Colonic mucosa (tissue), 4 donors: ENCODE measurements around the gene TMEM244. TPM values are rescaled to one million over a fixed set of nuclear protein-coding genes. Genes with fewer than 3 reads are reported as not detected.

Source experiments
- DNase-seq: peaks from one replicate; pipeline ENCODE4 v3.0.0-alpha.2; 2020
- H3K27ac ChIP-seq: fragments of 200-600 bp; one replicate; pipeline ENCODE4 v1.8.0; 2021
- H3K27me3 ChIP-seq: fragments of 200-600 bp; one replicate; pipeline ENCODE4 v1.8.0; 2021
- H3K36me3 ChIP-seq: fragments of 200-600 bp; one replicate; pipeline ENCODE4 v1.8.0; 2021
- H3K4me1 ChIP-seq: fragments of 200-600 bp; one replicate; pipeline ENCODE4 v1.8.0; 2021; ENCODE audit warnings: mild to moderate bottlenecking
- H3K4me3 ChIP-seq: fragments of 200-600 bp; one replicate; pipeline ENCODE4 v1.8.0; 2021
- H3K9ac ChIP-seq, 2 donors: one replicate each; pipeline ENCODE4 v1.7.0; 2013; ENCODE audit warnings: control low read depth in 2 of 2, low read depth in 2 of 2, low read length in 2 of 2
- H3K9me3 ChIP-seq: fragments of 200-600 bp; one replicate; pipeline ENCODE4 v1.8.0; 2021
- CTCF ChIP-seq: fragments of 200-600 bp; IDR thresholded peaks from one replicate; pipeline ENCODE4 v1.8.0; 2022; ENCODE audit warnings: antibody characterized with exemption, mild to moderate bottlenecking
- intact Hi-C: fragments of 100-400 bp; cut with DNase I; formaldehyde crosslinking; loops from one replicate; pipeline ENCODE4 v1.14.1; 2022
- total RNA-seq, 2 donors: library from RNA; stranded (reverse); fragmentation: NEBNext Ultra II Directional in 1 of 2; extraction: Animal tissue kit (Norgen Biotek cat#: 25700) in 1 of 2; gene quantifications; one replicate each; pipeline ENCODE4 v1.2.1, GENCODE V29; 2021
- donor health status: healthy.
- donor health status: DM: no; HTN: no; CAD: no.
- donor health status: DM: no; HTN: no; CAD: no.

TMEM244 gene
- total RNA-seq, 2 donors from 2014 or later, result not detected

GRCh38 chr6:129890701-129891100, 29.6 kb upstream of the TMEM244 start:
- H3K4me3 ChIP-seq, result no peak overlapping the region
- no peaks in the 10 kb centered on the region for H3K9me3 ChIP-seq
- TF ChIP-seq CTCF, result no peak
- no peaks in the 10 kb centered on the region for H3K4me1 ChIP-seq
- intact Hi-C loops, result loop anchor here (5.0 to 10.0 kb wide), 2 partner anchors 47 to 124 kb away; partner anchors contain the start of gene L3MBTL3
- no peaks in the 10 kb centered on the region for H3K27me3 ChIP-seq
- no peak overlapping the region for H3K9ac ChIP-seq
- no peaks in the 10 kb centered on the region for H3K36me3 ChIP-seq
- DNase-seq, result no peak
- H3K27ac ChIP-seq, result no peak overlapping the region

- no peak overlapping the region for H3K9ac ChIP-seq
- H3K4me3 ChIP-seq, result no peak overlapping the region
- H3K36me3 ChIP-seq, result no peaks in the 10 kb centered on the region
- TF ChIP-seq CTCF, result no peak
- H3K4me1 ChIP-seq, result no peaks in the 10 kb centered on the region
- no peaks in the 10 kb centered on the region for H3K9me3 ChIP-seq
- DNase-seq, result no peak
- H3K27me3 ChIP-seq, result no peaks in the 10 kb centered on the region
- no peak overlapping the region for H3K27ac ChIP-seq
- intact Hi-C loops, result loop anchor here (5.0 to 10.0 kb wide), 2 partner anchors 47 to 125 kb away; partner anchors contain the start of gene L3MBTL3
Measured at GRCh38 chr6:129890164-129890563, 29.0 kb upstream of the TMEM244 start.

GRCh38 chr6:129889580-129889979, 28.5 kb upstream of the TMEM244 start:
- H3K9ac ChIP-seq, result no peak overlapping the region
- no peak for DNase-seq
- TF ChIP-seq CTCF, result no peak
- H3K27me3 ChIP-seq, result no peaks in the 10 kb centered on the region
- no peak overlapping the region for H3K27ac ChIP-seq
- intact Hi-C loops, result no loop called here
- H3K4me1 ChIP-seq, result no peaks in the 10 kb centered on the region
- no peaks in the 10 kb centered on the region for H3K36me3 ChIP-seq
- no peak overlapping the region for H3K4me3 ChIP-seq
- no peaks in the 10 kb centered on the region for H3K9me3 ChIP-seq

GRCh38 chr6:129886401-129887155, 25.5 kb upstream of the TMEM244 start:
- intact Hi-C loops, result no loop called here
- H3K4me3 ChIP-seq, result no peak overlapping the region

GRCh38 chr6:129884211-129884610, 23.1 kb upstream of the TMEM244 start:
- no peaks in the 10 kb centered on the region for H3K27me3 ChIP-seq
- H3K27ac ChIP-seq, result no peak overlapping the region
- H3K4me3 ChIP-seq, result no peak overlapping the region
- no peak for TF ChIP-seq CTCF
- no peaks in the 10 kb centered on the region for H3K4me1 ChIP-seq
- intact Hi-C loops, result no loop called here
- no peaks in the 10 kb centered on the region for H3K36me3 ChIP-seq
- no peak overlapping the region for H3K9ac ChIP-seq
- DNase-seq, result no peak
- H3K9me3 ChIP-seq, result no peaks in the 10 kb centered on the region

More at GRCh38 chr6:129886401-129887155, 25.5 kb upstream of the TMEM244 start:
- Histone ChIP-seq H3K4me1 (no peaks in the 10 kb centered on the region), H3K27ac (no peak overlapping the region), H3K9me3 (no peaks in the 10 kb centered on the region), H3K27me3 (no peaks in the 10 kb centered on the region), H3K9ac (no peak overlapping the region), H3K36me3 (no peaks in the 10 kb centered on the region)
- no peak for DNase-seq
- TF ChIP-seq CTCF, result no peak
